WTC11 (cell line): ENCODE data around the gene METTL22. TPM values are rescaled to one million over a fixed set of nuclear protein-coding genes. Genes with fewer than 3 reads are reported as not detected.

Experiments used
- ATAC-seq: fragments of 200-7000 bp; cut with Tn5 transposase; 2 replicates; pipeline ENCODE4 v1.10.0; 2021; ENCODE audit warnings: mild to moderate bottlenecking, moderate library complexity
- CTCF ChIA-PET: fragments of 300-600 bp; sonication (Branson Sonifier 250); formaldehyde crosslinking; loops from one replicate; lab custom pipeline; 2021; ENCODE audit warnings: antibody characterized with exemption; lab: Charles Lee
- POLR2A ChIA-PET: fragments of 350-600 bp; sonication (Branson Sonifier 250); formaldehyde crosslinking; loops from one replicate; lab custom pipeline; 2021; ENCODE audit warnings: antibody characterized with exemption; lab: Charles Lee
- DNase-seq: peaks from one replicate; pipeline ENCODE4 v3.0.0; 2021; ENCODE audit warnings: low spot score
- H3K27ac Mint-ChIP-seq: 2 replicates; pipeline ENCODE4 v1.8.0; 2021; ENCODE audit warnings: mixed read lengths
- H3K27me3 Mint-ChIP-seq: 2 replicates; pipeline ENCODE4 v1.8.0; 2021; ENCODE audit warnings: low read depth, mild to moderate bottlenecking, moderate library complexity, mixed read lengths
- H3K36me3 Mint-ChIP-seq: 2 replicates; pipeline ENCODE4 v1.8.0; 2021; ENCODE audit warnings: mixed read lengths
- H3K4me1 Mint-ChIP-seq: 2 replicates; pipeline ENCODE4 v1.8.0; 2022; ENCODE audit warnings: mixed read lengths
- H3K4me3 Mint-ChIP-seq: 2 replicates; pipeline ENCODE4 v1.8.0; 2021; ENCODE audit warnings: mild to moderate bottlenecking, moderate library complexity, mixed read lengths
- H3K9me3 Mint-ChIP-seq: 2 replicates; pipeline ENCODE4 v1.8.0; 2021; ENCODE audit warnings: mixed read lengths
- ATF1 ChIP-seq: sonication (generic); formaldehyde crosslinking; IDR thresholded peaks from 2 replicates; pipeline ENCODE4 v1.8.1; 2023; ENCODE audit warnings: mild to moderate bottlenecking, moderate library complexity, missing genetic modification reagents
- CTCF ChIP-seq: fragments of 200-600 bp; IDR thresholded peaks from 2 replicates; pipeline ENCODE4 v1.8.0; 2022; ENCODE audit warnings: antibody characterized with exemption
- GABPB1 ChIP-seq: sonication (generic); formaldehyde crosslinking; IDR thresholded peaks from 2 replicates; pipeline ENCODE4 v1.8.1; 2023; ENCODE audit warnings: mild to moderate bottlenecking, missing genetic modification reagents
- KAT7 ChIP-seq: sonication (generic); formaldehyde crosslinking; IDR thresholded peaks from 2 replicates; pipeline ENCODE4 v1.8.1; 2023; ENCODE audit warnings: missing genetic modification reagents, mild to moderate bottlenecking, borderline replicate concordance
- PRRX2 ChIP-seq: fragments of 250-450 bp; sonication (Bioruptor Pico); IDR thresholded peaks from 2 replicates; pipeline ENCODE4 v1.8.0; 2021; ENCODE audit warnings: mild to moderate bottlenecking
- SP1 ChIP-seq: sonication (generic); formaldehyde crosslinking; conservative IDR thresholded peaks from 2 replicates; pipeline ENCODE4 v1.8.1; 2022; ENCODE audit warnings: missing genetic modification reagents
- STAT6 ChIP-seq: sonication (generic); formaldehyde crosslinking; conservative IDR thresholded peaks from 2 replicates; pipeline ENCODE4 v1.8.1; 2023; ENCODE audit warnings: mild to moderate bottlenecking, low read depth, missing genetic modification reagents, moderate library complexity
- ZNF281 ChIP-seq: sonication (generic); formaldehyde crosslinking; IDR thresholded peaks from 2 replicates; pipeline ENCODE4 v1.8.0; 2023; ENCODE audit warnings: mild to moderate bottlenecking, missing genetic modification reagents
- ZNF396 ChIP-seq: fragments of 250-450 bp; sonication (Bioruptor Pico); IDR thresholded peaks from 2 replicates; pipeline ENCODE4 v1.8.0; 2021; ENCODE audit warnings: mild to moderate bottlenecking, moderate library complexity, borderline replicate concordance
- total RNA-seq: library from RNA; stranded (reverse); gene quantifications from 3 replicates; pipeline ENCODE4 v1.2.3, GENCODE V29; 2021
- TF ChIP-seq, protein P1 (sequence below): sonication (generic); formaldehyde crosslinking; IDR thresholded peaks from 2 replicates; pipeline ENCODE4 v1.8.1; 2023; ENCODE audit warnings: mild to moderate bottlenecking, moderate library complexity, missing genetic modification reagents
- TF ChIP-seq, protein P2 (sequence below): fragments of 250-450 bp; sonication (Bioruptor Pico); IDR thresholded peaks from 2 replicates; pipeline ENCODE4 v1.8.0; 2021; ENCODE audit warnings: mild to moderate bottlenecking
- TF ChIP-seq, protein P3 (sequence below): sonication (generic); formaldehyde crosslinking; IDR thresholded peaks from 2 replicates; pipeline ENCODE4 v1.8.1; 2023; ENCODE audit warnings: mild to moderate bottlenecking, missing genetic modification reagents, moderate library complexity
- TF ChIP-seq, protein P4 (sequence below): fragments of 250-450 bp; sonication (Bioruptor Pico); IDR thresholded peaks from 2 replicates; pipeline ENCODE4 v1.9.0; 2021; ENCODE audit warnings: mild to moderate bottlenecking, borderline replicate concordance
- TF ChIP-seq, protein P5 (sequence below): sonication (generic); formaldehyde crosslinking; IDR thresholded peaks from 2 replicates; pipeline ENCODE4 v1.8.1; 2023; ENCODE audit warnings: mild to moderate bottlenecking, missing genetic modification reagents

Gene METTL22
- total RNA-seq, 1 experiment from 2014 or later, result 82.0 TPM

DNA sequence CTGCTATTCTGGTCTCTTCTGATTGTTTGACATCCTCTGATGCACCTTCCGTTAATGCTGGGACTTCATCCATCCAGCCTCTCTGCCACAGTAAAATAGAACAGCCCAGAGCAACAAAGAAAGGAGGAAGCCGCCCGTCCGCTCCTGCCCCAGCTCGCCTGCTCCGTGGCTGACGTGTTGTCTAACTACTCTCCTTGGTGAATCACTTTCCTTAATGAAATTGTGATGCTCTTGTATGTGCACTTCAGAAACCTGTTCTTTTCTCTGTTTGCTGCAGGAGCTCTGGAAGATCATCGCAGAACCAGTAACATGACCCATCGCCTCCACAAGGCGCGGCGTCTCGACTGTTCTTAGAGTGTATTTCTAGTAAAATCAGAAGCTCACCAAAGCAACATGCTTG lies 24.3 kb downstream of the METTL22 start:
- Mint-ChIP-seq H3K27ac (no peak overlapping the region), H3K36me3 (peaks cover 74% of the 10 kb centered on the region), H3K4me1 (no peaks in the 10 kb centered on the region), H3K4me3 (no peak overlapping the region), H3K27me3 (no peaks in the 10 kb centered on the region; the same call in 1 of the 2 replicates), H3K9me3 (no peaks in the 10 kb centered on the region)
- no peak for ATAC-seq
- DNase-seq, result no peak
- CTCF ChIA-PET, result interaction anchor here (0.8 to 2.2 kb wide), 3 partner anchors 10 to 73 kb away, joined by 3 to 7 read pairs (median 3); no protein-coding TSS in a partner anchor
- TF ChIP-seq ATF1, result no peak
- TF ChIP-seq PRRX2, result no peak
- TF ChIP-seq, protein P1, sequence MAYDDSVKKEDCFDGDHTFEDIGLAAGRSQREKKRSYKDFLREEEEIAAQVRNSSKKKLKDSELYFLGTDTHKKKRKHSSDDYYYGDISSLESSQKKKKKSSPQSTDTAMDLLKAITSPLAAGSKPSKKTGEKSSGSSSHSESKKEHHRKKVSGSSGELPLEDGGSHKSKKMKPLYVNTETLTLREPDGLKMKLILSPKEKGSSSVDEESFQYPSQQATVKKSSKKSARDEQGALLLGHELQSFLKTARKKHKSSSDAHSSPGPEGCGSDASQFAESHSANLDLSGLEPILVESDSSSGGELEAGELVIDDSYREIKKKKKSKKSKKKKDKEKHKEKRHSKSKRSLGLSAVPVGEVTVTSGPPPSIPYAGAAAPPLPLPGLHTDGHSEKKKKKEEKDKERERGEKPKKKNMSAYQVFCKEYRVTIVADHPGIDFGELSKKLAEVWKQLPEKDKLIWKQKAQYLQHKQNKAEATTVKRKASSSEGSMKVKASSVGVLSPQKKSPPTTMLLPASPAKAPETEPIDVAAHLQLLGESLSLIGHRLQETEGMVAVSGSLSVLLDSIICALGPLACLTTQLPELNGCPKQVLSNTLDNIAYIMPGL (CRISPR knock-in tag), result no peak
- no peak for TF ChIP-seq SP1 (CRISPR knock-in tag)
- no peak for TF ChIP-seq KAT7
- no peak for TF ChIP-seq ZNF281
- TF ChIP-seq, protein P2, sequence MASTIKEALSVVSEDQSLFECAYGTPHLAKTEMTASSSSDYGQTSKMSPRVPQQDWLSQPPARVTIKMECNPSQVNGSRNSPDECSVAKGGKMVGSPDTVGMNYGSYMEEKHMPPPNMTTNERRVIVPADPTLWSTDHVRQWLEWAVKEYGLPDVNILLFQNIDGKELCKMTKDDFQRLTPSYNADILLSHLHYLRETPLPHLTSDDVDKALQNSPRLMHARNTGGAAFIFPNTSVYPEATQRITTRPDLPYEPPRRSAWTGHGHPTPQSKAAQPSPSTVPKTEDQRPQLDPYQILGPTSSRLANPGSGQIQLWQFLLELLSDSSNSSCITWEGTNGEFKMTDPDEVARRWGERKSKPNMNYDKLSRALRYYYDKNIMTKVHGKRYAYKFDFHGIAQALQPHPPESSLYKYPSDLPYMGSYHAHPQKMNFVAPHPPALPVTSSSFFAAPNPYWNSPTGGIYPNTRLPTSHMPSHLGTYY (CRISPR knock-in tag), result no peak
- TF ChIP-seq GABPB1, result no peak
- no peak for TF ChIP-seq CTCF
- TF ChIP-seq, protein P3, sequence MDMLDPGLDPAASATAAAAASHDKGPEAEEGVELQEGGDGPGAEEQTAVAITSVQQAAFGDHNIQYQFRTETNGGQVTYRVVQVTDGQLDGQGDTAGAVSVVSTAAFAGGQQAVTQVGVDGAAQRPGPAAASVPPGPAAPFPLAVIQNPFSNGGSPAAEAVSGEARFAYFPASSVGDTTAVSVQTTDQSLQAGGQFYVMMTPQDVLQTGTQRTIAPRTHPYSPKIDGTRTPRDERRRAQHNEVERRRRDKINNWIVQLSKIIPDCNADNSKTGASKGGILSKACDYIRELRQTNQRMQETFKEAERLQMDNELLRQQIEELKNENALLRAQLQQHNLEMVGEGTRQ (CRISPR knock-in tag), result no peak
- no peak for TF ChIP-seq STAT6 (CRISPR knock-in tag)
- no peak for TF ChIP-seq ZNF396 (CRISPR knock-in tag)
- POLR2A ChIA-PET, result no interaction called here

- Mint-ChIP-seq H3K9me3 (no peaks in the 10 kb centered on the region), H3K27me3 (no peaks in the 10 kb centered on the region; the same call in 1 of the 2 replicates), H3K4me1 (peaks cover 1% of the 10 kb centered on the region; the same call in 1 of the 2 replicates), H3K27ac (no peak overlapping the region), H3K4me3 (no peak overlapping the region), H3K36me3 (peaks cover 68% of the 10 kb centered on the region)
- DNase-seq, result no peak
- no peak for ATAC-seq
- CTCF ChIA-PET, result interaction anchor here (1.1 kb wide), 1 partner anchor 11 kb away, joined by 3 read pairs; no protein-coding TSS in a partner anchor
- POLR2A ChIA-PET, result no interaction called here
- TF ChIP-seq, protein P4, sequence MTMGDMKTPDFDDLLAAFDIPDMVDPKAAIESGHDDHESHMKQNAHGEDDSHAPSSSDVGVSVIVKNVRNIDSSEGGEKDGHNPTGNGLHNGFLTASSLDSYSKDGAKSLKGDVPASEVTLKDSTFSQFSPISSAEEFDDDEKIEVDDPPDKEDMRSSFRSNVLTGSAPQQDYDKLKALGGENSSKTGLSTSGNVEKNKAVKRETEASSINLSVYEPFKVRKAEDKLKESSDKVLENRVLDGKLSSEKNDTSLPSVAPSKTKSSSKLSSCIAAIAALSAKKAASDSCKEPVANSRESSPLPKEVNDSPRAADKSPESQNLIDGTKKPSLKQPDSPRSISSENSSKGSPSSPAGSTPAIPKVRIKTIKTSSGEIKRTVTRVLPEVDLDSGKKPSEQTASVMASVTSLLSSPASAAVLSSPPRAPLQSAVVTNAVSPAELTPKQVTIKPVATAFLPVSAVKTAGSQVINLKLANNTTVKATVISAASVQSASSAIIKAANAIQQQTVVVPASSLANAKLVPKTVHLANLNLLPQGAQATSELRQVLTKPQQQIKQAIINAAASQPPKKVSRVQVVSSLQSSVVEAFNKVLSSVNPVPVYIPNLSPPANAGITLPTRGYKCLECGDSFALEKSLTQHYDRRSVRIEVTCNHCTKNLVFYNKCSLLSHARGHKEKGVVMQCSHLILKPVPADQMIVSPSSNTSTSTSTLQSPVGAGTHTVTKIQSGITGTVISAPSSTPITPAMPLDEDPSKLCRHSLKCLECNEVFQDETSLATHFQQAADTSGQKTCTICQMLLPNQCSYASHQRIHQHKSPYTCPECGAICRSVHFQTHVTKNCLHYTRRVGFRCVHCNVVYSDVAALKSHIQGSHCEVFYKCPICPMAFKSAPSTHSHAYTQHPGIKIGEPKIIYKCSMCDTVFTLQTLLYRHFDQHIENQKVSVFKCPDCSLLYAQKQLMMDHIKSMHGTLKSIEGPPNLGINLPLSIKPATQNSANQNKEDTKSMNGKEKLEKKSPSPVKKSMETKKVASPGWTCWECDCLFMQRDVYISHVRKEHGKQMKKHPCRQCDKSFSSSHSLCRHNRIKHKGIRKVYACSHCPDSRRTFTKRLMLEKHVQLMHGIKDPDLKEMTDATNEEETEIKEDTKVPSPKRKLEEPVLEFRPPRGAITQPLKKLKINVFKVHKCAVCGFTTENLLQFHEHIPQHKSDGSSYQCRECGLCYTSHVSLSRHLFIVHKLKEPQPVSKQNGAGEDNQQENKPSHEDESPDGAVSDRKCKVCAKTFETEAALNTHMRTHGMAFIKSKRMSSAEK (CRISPR knock-in tag), result no peak
- TF ChIP-seq, protein P5, sequence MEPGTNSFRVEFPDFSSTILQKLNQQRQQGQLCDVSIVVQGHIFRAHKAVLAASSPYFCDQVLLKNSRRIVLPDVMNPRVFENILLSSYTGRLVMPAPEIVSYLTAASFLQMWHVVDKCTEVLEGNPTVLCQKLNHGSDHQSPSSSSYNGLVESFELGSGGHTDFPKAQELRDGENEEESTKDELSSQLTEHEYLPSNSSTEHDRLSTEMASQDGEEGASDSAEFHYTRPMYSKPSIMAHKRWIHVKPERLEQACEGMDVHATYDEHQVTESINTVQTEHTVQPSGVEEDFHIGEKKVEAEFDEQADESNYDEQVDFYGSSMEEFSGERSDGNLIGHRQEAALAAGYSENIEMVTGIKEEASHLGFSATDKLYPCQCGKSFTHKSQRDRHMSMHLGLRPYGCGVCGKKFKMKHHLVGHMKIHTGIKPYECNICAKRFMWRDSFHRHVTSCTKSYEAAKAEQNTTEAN (CRISPR knock-in tag), result no peak
Observed at GRCh38 chr16:8646326-8647053, 25.0 kb downstream of the METTL22 start.
